GM18526 (cell line): ENCODE data around the gene GJB6.

Source experiments
- POLR2A ChIP-seq: IDR thresholded peaks from 3 replicates; pipeline ENCODE4 v1.6.1; 2011; ENCODE audit not compliant: insufficient read length; ENCODE audit errors: extremely low read depth

GJB6 gene

GRCh38 chr13:20241593-20241992, 9.5 kb upstream of the GJB6 start:
- no peak for TF ChIP-seq POLR2A

GRCh38 chr13:20239748-20240147, 7.6 kb upstream of the GJB6 start:
- TF ChIP-seq POLR2A, result no peak

- no peak for TF ChIP-seq POLR2A
These were observed 598 bp upstream of the GJB6 start for GRCh38 chr13:20232556-20233277.

- no peak for TF ChIP-seq POLR2A
These were observed 943 bp downstream of the GJB6 start for GRCh38 chr13:20230913-20231838.

- TF ChIP-seq POLR2A, result no peak
These were observed 4.4 kb downstream of the GJB6 start for GRCh38 chr13:20227730-20228129.

GRCh38 chr13:20227288-20227687, 4.8 kb downstream of the GJB6 start:
- TF ChIP-seq POLR2A, result no peak

- no peak for TF ChIP-seq POLR2A
These were observed 9.6 kb downstream of the GJB6 start for GRCh38 chr13:20222553-20222952.

- TF ChIP-seq POLR2A, result no peak
These were observed 10.3 kb downstream of the GJB6 start for GRCh38 chr13:20221772-20222171.

GRCh38 chr13:20219577-20219976, 12.5 kb downstream of the GJB6 start:
- TF ChIP-seq POLR2A, result no peak

- TF ChIP-seq POLR2A, result no peak
These were observed 15.0 kb downstream of the GJB6 start for GRCh38 chr13:20217168-20217567.

GRCh38 chr13:20209948-20210347, 22.2 kb downstream of the GJB6 start:
- TF ChIP-seq POLR2A, result no peak

- no peak for TF ChIP-seq POLR2A
These were observed 25.4 kb downstream of the GJB6 start for GRCh38 chr13:20206698-20207235.

- no peak for TF ChIP-seq POLR2A
These were observed 25.9 kb downstream of the GJB6 start for GRCh38 chr13:20206065-20206697.

- no peak for TF ChIP-seq POLR2A
These were observed 33.3 kb downstream of the GJB6 start for GRCh38 chr13:20198781-20199180.

- no peak for TF ChIP-seq POLR2A
These were observed 34.7 kb downstream of the GJB6 start for GRCh38 chr13:20197361-20197834.
